SK-N-SH treated with all-trans-retinoic acid at 6 μM for 48 hours (cell line): ENCODE results near the gene SLC10A4.

Experiments
- ATAC-seq: fragments of 200-7000 bp; cut with Tn5 transposase; 3 replicates; pipeline ENCODE4 v1.9.1; 2020; ENCODE audit warnings: mild to moderate bottlenecking, moderate library complexity
- ARNTL ChIP-seq: fragments of 450-650 bp; formaldehyde crosslinking; IDR thresholded peaks from 2 replicates; pipeline ENCODE4 v1.5.0; 2020; ENCODE audit warnings: low read depth, mild to moderate bottlenecking, moderate library complexity, borderline replicate concordance
- BACH2 ChIP-seq: fragments of 250-450 bp; sonication (Bioruptor Pico); IDR thresholded peaks from 2 replicates; pipeline ENCODE4 v1.9.0; 2021; ENCODE audit warnings: mild to moderate bottlenecking, borderline replicate concordance
- CREB5 ChIP-seq: fragments of 250-450 bp; sonication (Bioruptor Pico); IDR thresholded peaks from 2 replicates; pipeline ENCODE4 v1.5.1; 2020; ENCODE audit warnings: low read depth, mild to moderate bottlenecking, moderate library complexity
- CSDC2 ChIP-seq: fragments of 250-450 bp; sonication (Bioruptor Pico); IDR thresholded peaks from 2 replicates; pipeline ENCODE4 v1.5.0; 2020; ENCODE audit warnings: mild to moderate bottlenecking, moderate library complexity
- CSRNP3 ChIP-seq: fragments of 250-450 bp; sonication (Bioruptor Pico); IDR thresholded peaks from 2 replicates; pipeline ENCODE4 v1.5.1; 2021; ENCODE audit warnings: mild to moderate bottlenecking, moderate library complexity
- GLIS3 ChIP-seq: fragments of 250-450 bp; sonication (Bioruptor Pico); IDR thresholded peaks from 2 replicates; pipeline ENCODE4 v1.5.0; 2020; ENCODE audit warnings: mild to moderate bottlenecking, moderate library complexity
- ISL1 ChIP-seq: fragments of 250-450 bp; sonication (Bioruptor Pico); IDR thresholded peaks from 2 replicates; pipeline ENCODE4 v2.1.2; 2022; ENCODE audit warnings: mild to moderate bottlenecking, moderate library complexity
- PATZ1 ChIP-seq: fragments of 250-450 bp; sonication (Bioruptor Pico); IDR thresholded peaks from 2 replicates; pipeline ENCODE4 v1.8.0; 2020; ENCODE audit warnings: mild to moderate bottlenecking, moderate library complexity, borderline replicate concordance
- POU6F1 ChIP-seq: fragments of 250-450 bp; sonication (Bioruptor Pico); IDR thresholded peaks from 2 replicates; pipeline ENCODE4 v1.8.0; 2021; ENCODE audit warnings: low read depth, mild to moderate bottlenecking, moderate library complexity, borderline replicate concordance
- PPARA ChIP-seq: fragments of 250-450 bp; sonication (Bioruptor Pico); IDR thresholded peaks from 2 replicates; pipeline ENCODE4 v1.5.0; 2020; ENCODE audit warnings: mild to moderate bottlenecking, borderline replicate concordance
- RARB ChIP-seq: fragments of 250-450 bp; sonication (Bioruptor Pico); IDR thresholded peaks from 2 replicates; pipeline ENCODE4 v1.8.0; 2021; ENCODE audit warnings: mild to moderate bottlenecking, moderate library complexity
- SNAI2 ChIP-seq: fragments of 250-450 bp; sonication (Bioruptor Pico); IDR thresholded peaks from 2 replicates; pipeline ENCODE4 v1.5.0; 2020; ENCODE audit warnings: mild to moderate bottlenecking, moderate library complexity
- TCF4 ChIP-seq: fragments of 250-450 bp; sonication (Bioruptor Pico); IDR thresholded peaks from 2 replicates; pipeline ENCODE4 v1.8.0; 2021; ENCODE audit warnings: mild to moderate bottlenecking, moderate library complexity, borderline replicate concordance
- TOX ChIP-seq: fragments of 250-450 bp; sonication (Bioruptor Pico); IDR thresholded peaks from 2 replicates; pipeline ENCODE4 v1.8.0; 2021; ENCODE audit warnings: mild to moderate bottlenecking, moderate library complexity, borderline replicate concordance
- TSHZ2 ChIP-seq: fragments of 250-450 bp; sonication (Bioruptor Pico); IDR thresholded peaks from 2 replicates; pipeline ENCODE4 v1.5.0; 2020; ENCODE audit warnings: mild to moderate bottlenecking, moderate library complexity
- ZC3H10 ChIP-seq: fragments of 250-450 bp; sonication (Bioruptor Pico); IDR thresholded peaks from 2 replicates; pipeline ENCODE4 v1.5.1; 2021; ENCODE audit warnings: mild to moderate bottlenecking, moderate library complexity
- ZFP3 ChIP-seq: fragments of 250-450 bp; sonication (Bioruptor Pico); IDR thresholded peaks from 2 replicates; pipeline ENCODE4 v1.5.0; 2020; ENCODE audit warnings: mild to moderate bottlenecking, moderate library complexity
- ZFP30 ChIP-seq: fragments of 450-650 bp; formaldehyde crosslinking; IDR thresholded peaks from 2 replicates; pipeline ENCODE4 v1.5.0; 2022; ENCODE audit warnings: mild to moderate bottlenecking, moderate library complexity
- ZNF565 ChIP-seq: fragments of 450-650 bp; formaldehyde crosslinking; conservative IDR thresholded peaks from 2 replicates; pipeline ENCODE4 v1.5.0; 2020; ENCODE audit warnings: low read depth, mild to moderate bottlenecking, moderate library complexity
- ZNF70 ChIP-seq: fragments of 450-650 bp; formaldehyde crosslinking; IDR thresholded peaks from 2 replicates; pipeline ENCODE4 v1.5.0; 2020; ENCODE audit warnings: mild to moderate bottlenecking, moderate library complexity

Gene SLC10A4

GRCh38 chr4:48484494-48485168, 1.5 kb downstream of the SLC10A4 start:
- TF ChIP-seq GLIS3 (no peak), CSDC2 (CRISPR knock-in tag) (no peak), ARNTL (CRISPR knock-in tag) (no peak), POU6F1 (no peak), SNAI2 (CRISPR knock-in tag) (no peak), ZNF70 (CRISPR knock-in tag) (no peak), TSHZ2 (no peak), TCF4 (CRISPR knock-in tag) (no peak), PATZ1 (CRISPR knock-in tag) (no peak), TOX (no peak), CREB5 (CRISPR knock-in tag) (no peak), ZNF565 (CRISPR knock-in tag) (no peak), RARB (no peak), ZFP30 (CRISPR knock-in tag) (no peak), CSRNP3 (CRISPR knock-in tag) (no peak), ZFP3 (CRISPR knock-in tag) (no peak), PPARA (CRISPR knock-in tag) (no peak), ZC3H10 (CRISPR knock-in tag) (no peak)
- no peak; the same call in 2 of the 3 replicates for ATAC-seq

GRCh38 chr4:48489683-48490011, 6.5 kb downstream of the SLC10A4 start:
- ATAC-seq: no peak
- TF ChIP-seq CREB5 (CRISPR knock-in tag): no peak
- no peak for TF ChIP-seq TSHZ2
- no peak for TF ChIP-seq SNAI2 (CRISPR knock-in tag)
- no peak for TF ChIP-seq ZFP30 (CRISPR knock-in tag)
- no peak for TF ChIP-seq PATZ1 (CRISPR knock-in tag)
- TF ChIP-seq ARNTL (CRISPR knock-in tag): no peak
- no peak for TF ChIP-seq CSDC2 (CRISPR knock-in tag)
- TF ChIP-seq RARB: no peak
- TF ChIP-seq BACH2 (CRISPR knock-in tag): no peak
- no peak for TF ChIP-seq ZFP3 (CRISPR knock-in tag)
- TF ChIP-seq ZNF565 (CRISPR knock-in tag): no peak
- no peak for TF ChIP-seq ISL1 (CRISPR knock-in tag)
- TF ChIP-seq ZC3H10 (CRISPR knock-in tag): no peak
- no peak for TF ChIP-seq TOX
- TF ChIP-seq PPARA (CRISPR knock-in tag): no peak
- TF ChIP-seq POU6F1: no peak
- no peak for TF ChIP-seq TCF4 (CRISPR knock-in tag)
